GM12872 (cell line): Measurements from ENCODE around the gene OSBP2.

ENCODE experiments used
- CTCF ChIP-seq: IDR thresholded peaks from 3 replicates; pipeline ENCODE4 v1.5.1; 2011; ENCODE audit warnings: low read depth, mild to moderate bottlenecking, low read length, moderate library complexity; ENCODE audit not compliant: insufficient read depth

Gene OSBP2

GRCh38 chr22:30884211-30885000 lies 189.7 kb downstream of the OSBP2 start:
- no peak for TF ChIP-seq CTCF

GRCh38 chr22:30885001-30885366 lies 190.3 kb downstream of the OSBP2 start:
- no peak for TF ChIP-seq CTCF

GRCh38 chr22:30885591-30885990 lies 190.9 kb downstream of the OSBP2 start:
- TF ChIP-seq CTCF: no peak

GRCh38 chr22:30887453-30887852 lies 192.8 kb downstream of the OSBP2 start:
- no peak for TF ChIP-seq CTCF

- TF ChIP-seq CTCF: no peak
Measured at GRCh38 chr22:30887861-30888260, 193.2 kb downstream of the OSBP2 start.

GRCh38 chr22:30889268-30889995 lies 194.8 kb downstream of the OSBP2 start:
- TF ChIP-seq CTCF: no peak

- no peak for TF ChIP-seq CTCF
Measured at GRCh38 chr22:30889996-30890480, 195.4 kb downstream of the OSBP2 start.
